A673 (cell line): ENCODE results near the gene TCF12. TPM values are rescaled to one million over a fixed set of nuclear protein-coding genes. Genes with fewer than 3 reads are reported as not detected.

Experiments
- BruUV-seq: library from RNA; stranded (reverse); fragments of 400-500 nt; replicated peaks from 2 replicates; lab custom pipeline; 2021; lab: Mats Ljungman, UMichigan
- CTCF ChIA-PET: fragments of 300-600 bp; sonication (Branson Sonifier 250); formaldehyde crosslinking; loops from one replicate; lab custom pipeline; 2022; ENCODE audit warnings: antibody characterized with exemption; lab: Charles Lee
- POLR2A ChIA-PET: fragments of 300-600 bp; sonication (Branson Sonifier 250); formaldehyde crosslinking; loops from one replicate; lab custom pipeline; 2022; ENCODE audit warnings: antibody characterized with exemption; ENCODE audit not compliant: low non-redundant PET; lab: Charles Lee
- DNase-seq: peaks from one replicate; pipeline ENCODE4 v3.0.0-alpha.2; 2015; ENCODE audit warnings: low spot score
- H3K27ac ChIP-seq: fragments of 200-600 bp; sonication (generic); 2 replicates; pipeline ENCODE4 v1.5.1; 2016; ENCODE audit warnings: mixed run types, low read depth, mild to moderate bottlenecking, mixed read lengths, antibody characterized with exemption, low read length; ENCODE audit not compliant: poor library complexity, severe bottlenecking
- H3K27me3 ChIP-seq: fragments of 200-600 bp; sonication (generic); replicated peaks from 2 replicates; pipeline ENCODE4 v1.6.1; 2017; ENCODE audit warnings: mixed run types, low read depth, mild to moderate bottlenecking, mixed read lengths, antibody characterized with exemption, low read length; ENCODE audit not compliant: insufficient read depth, poor library complexity
- H3K36me3 ChIP-seq: fragments of 200-600 bp; sonication (generic); 2 replicates; pipeline ENCODE4 v1.6.1; 2016; ENCODE audit warnings: mixed run types, mild to moderate bottlenecking, mixed read lengths, antibody characterized with exemption, low read length; ENCODE audit not compliant: insufficient read depth, poor library complexity, severe bottlenecking
- H3K4me1 ChIP-seq: fragments of 200-600 bp; sonication (generic); 2 replicates; pipeline ENCODE4 v1.6.1; 2017; ENCODE audit warnings: mixed run types, mild to moderate bottlenecking, mixed read lengths, antibody characterized with exemption, low read length; ENCODE audit not compliant: insufficient read depth, poor library complexity, severe bottlenecking
- H3K4me3 ChIP-seq: fragments of 200-600 bp; sonication (generic); 2 replicates; pipeline ENCODE4 v1.5.1; 2016; ENCODE audit warnings: low read depth, mixed run types, mild to moderate bottlenecking, mixed read lengths, low read length; ENCODE audit not compliant: poor library complexity, severe bottlenecking
- H3K9me3 ChIP-seq: fragments of 200-600 bp; sonication (generic); 2 replicates; pipeline ENCODE4 v1.6.1; 2016; ENCODE audit warnings: mixed run types, low read depth, mild to moderate bottlenecking, mixed read lengths, antibody characterized with exemption, low read length; ENCODE audit not compliant: poor library complexity, severe bottlenecking
- EZH2 ChIP-seq: fragments of 200-600 bp; sonication (generic); IDR thresholded peaks from 2 replicates; pipeline ENCODE4 v1.6.1; 2017; ENCODE audit warnings: borderline replicate concordance, low read depth, mild to moderate bottlenecking, mixed read lengths, antibody characterized with exemption, low read length; ENCODE audit not compliant: poor library complexity, severe bottlenecking
- intact Hi-C: fragments of 100-400 bp; cut with micrococcal nuclease; formaldehyde crosslinking; loops from one replicate; pipeline ENCODE4 v1.10.0; 2022; ENCODE audit not compliant: unreplicated experiment
- total RNA-seq: library from RNA; stranded (reverse); gene quantifications from 2 replicates; pipeline ENCODE4 v1.2.3, GENCODE V29; 2021
- TF ChIP-seq, protein P1 (sequence below): fragments of 300-800, 200-600 bp; sonication (generic); conservative IDR thresholded peaks from 2 replicates; pipeline ENCODE4 v1.5.1; 2017; ENCODE audit warnings: low read depth, mild to moderate bottlenecking, antibody characterized with exemption, low read length, moderate library complexity, mixed read lengths

The TCF12 gene
- total RNA-seq, 1 experiment from 2014 or later: 351 TPM

DNA sequence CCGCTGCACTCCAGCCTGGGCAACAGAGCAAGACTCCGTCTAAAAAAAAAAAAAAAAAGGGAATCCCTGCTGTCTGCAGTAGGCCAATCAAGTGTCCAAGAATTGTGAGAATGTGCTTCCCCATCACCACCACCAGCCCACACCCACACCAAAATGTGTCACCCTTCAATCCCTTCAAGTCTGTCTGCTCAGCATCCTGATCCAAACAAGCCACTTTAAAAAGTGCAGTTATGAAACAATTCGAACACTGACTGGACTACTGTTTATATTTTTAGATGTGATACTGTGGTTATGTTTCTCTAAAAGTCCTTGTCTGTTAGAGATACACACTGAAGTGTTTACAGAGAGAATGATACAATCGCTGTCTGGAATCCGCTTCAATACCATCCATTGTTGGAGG, 379.8 kb downstream of the TCF12 start:
- no peaks in the 10 kb centered on the region for H3K9me3 ChIP-seq
- no TSS peak for BruUV-seq
- ChIA-PET CTCF (no interaction called here), POLR2A (no interaction called here)
- no peak for TF ChIP-seq EZH2
- TF ChIP-seq, protein P1, sequence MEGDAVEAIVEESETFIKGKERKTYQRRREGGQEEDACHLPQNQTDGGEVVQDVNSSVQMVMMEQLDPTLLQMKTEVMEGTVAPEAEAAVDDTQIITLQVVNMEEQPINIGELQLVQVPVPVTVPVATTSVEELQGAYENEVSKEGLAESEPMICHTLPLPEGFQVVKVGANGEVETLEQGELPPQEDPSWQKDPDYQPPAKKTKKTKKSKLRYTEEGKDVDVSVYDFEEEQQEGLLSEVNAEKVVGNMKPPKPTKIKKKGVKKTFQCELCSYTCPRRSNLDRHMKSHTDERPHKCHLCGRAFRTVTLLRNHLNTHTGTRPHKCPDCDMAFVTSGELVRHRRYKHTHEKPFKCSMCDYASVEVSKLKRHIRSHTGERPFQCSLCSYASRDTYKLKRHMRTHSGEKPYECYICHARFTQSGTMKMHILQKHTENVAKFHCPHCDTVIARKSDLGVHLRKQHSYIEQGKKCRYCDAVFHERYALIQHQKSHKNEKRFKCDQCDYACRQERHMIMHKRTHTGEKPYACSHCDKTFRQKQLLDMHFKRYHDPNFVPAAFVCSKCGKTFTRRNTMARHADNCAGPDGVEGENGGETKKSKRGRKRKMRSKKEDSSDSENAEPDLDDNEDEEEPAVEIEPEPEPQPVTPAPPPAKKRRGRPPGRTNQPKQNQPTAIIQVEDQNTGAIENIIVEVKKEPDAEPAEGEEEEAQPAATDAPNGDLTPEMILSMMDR: no peak
- no peak for DNase-seq
- H3K4me3 ChIP-seq: no peak overlapping the region
- no peaks in the 10 kb centered on the region for H3K4me1 ChIP-seq
- no peaks in the 10 kb centered on the region for H3K27me3 ChIP-seq
- no peak overlapping the region for H3K27ac ChIP-seq
- no peaks in the 10 kb centered on the region for H3K36me3 ChIP-seq
- intact Hi-C loops: no loop called here

DNA sequence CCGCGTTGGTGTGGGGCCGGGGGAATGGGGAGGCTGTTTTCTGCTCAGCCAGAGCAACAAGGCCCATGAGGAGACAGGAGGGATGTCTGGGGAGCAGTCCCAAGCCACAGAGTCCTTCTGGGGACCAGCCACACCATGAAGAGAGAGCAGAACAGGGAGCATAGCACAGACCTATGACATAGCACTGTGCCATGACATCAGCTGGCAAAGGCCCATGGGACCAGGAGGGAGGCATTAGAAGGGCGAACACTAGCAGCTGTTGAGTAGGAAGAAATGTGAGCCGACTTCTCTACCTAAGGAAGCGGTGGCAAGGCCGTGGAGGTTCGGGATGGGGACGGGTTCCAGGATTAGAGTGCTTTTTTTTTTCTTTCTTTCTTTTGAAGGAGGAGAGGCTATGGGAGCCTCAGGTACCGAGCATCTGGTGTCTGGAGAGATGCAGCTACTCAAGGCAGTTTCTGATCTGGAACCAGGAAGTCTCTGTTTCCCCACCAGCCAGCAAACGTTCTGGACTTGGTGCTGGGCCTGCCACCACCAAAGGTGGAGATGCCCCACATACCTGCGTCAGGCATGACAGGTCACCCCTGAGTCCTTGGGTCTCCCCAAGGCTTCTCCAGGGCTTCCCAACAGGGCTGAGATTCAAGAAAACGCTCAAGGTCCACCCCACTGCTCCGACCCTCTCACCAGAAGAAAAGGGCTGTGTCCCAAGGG, 380.6 kb downstream of the TCF12 start:
- ChIA-PET POLR2A (no interaction called here), CTCF (no interaction called here)
- intact Hi-C loops: no loop called here

DNA sequence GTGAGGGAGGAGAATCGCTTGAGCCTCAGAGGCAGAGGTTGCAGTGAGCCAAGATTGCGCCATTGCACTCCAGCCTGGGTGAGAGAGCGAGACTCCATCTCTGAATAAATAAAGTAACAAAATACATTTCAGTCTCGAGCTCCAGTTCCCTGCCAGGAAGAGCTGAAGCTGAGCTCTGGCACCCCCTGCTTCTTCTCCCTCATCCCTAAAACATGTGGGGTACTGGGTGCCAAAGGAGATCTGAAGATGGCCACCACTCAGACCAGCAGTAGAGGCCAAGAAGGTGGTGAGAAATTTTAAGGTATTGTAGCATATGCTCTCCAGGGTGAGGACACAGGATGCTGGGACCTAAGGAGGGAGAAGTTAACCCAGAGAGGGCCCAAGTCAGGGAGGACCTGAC, 382.9 kb downstream of the TCF12 start:
- intact Hi-C loops: no loop called here

More for the DNA sequence above, 380.6 kb downstream of the TCF12 start:
- H3K9me3 ChIP-seq: no peaks in the 10 kb centered on the region
- H3K36me3 ChIP-seq: no peaks in the 10 kb centered on the region
- TF ChIP-seq, protein P1: no peak
- no peak for TF ChIP-seq EZH2
- H3K4me3 ChIP-seq: no peak overlapping the region
- no peaks in the 10 kb centered on the region for H3K4me1 ChIP-seq
- BruUV-seq: no TSS peak
- no peaks in the 10 kb centered on the region for H3K27me3 ChIP-seq
- H3K27ac ChIP-seq: peak overlapping the region; percentile 29
- DNase-seq: no peak

More for the DNA sequence above, 382.9 kb downstream of the TCF12 start:
- Histone ChIP-seq H3K4me3 (no peak overlapping the region), H3K4me1 (peaks cover 8% of the 10 kb centered on the region), H3K27me3 (no peaks in the 10 kb centered on the region), H3K27ac (no peak overlapping the region), H3K9me3 (no peaks in the 10 kb centered on the region), H3K36me3 (no peaks in the 10 kb centered on the region)
- DNase-seq: no peak
- ChIA-PET POLR2A (no interaction called here), CTCF (no interaction called here)
- no TSS peak for BruUV-seq
- TF ChIP-seq EZH2: no peak
- TF ChIP-seq, protein P1: no peak
